ENCODE data around the gene TNS4. TPM values are rescaled to one million over a fixed set of nuclear protein-coding genes. Genes with fewer than 3 reads are reported as not detected.
A peak's percentile ranks its signal among the peaks of the same experiment; 100 is the strongest.

TNS4 gene
- total and polyA plus RNA-seq, 9 of the 15 experiments (the other 6 are each of a cell fraction or from before 2014, with no cell fraction given), result 0.04 to 0.73 (median 0.24) TPM; not detected in 1

DNA sequence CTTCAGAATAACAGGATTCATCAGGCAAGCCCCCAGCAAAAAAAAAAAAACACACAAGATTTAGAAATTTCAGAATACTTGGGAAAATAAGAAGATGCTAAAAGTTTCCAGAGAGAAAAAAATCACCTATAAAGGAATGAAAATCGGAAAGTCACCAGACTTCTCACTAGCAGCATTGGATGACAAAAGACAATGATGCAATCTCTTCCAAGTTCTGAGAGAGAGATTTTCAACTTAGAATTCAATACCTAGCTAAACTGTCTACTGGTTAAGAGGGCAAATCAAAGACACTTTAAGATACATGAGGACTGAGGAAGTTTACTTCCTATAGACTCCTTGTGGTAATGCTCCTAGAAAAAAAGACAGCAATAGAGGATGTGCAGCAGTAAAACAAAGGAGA, 23.9 kb upstream of the TNS4 start:
- H3K27me3 ChIP-seq (ENCODE audit: control insufficient read depth in 2 of 2, insufficient read depth in 2 of 2, low read length in 2 of 2), result no peaks in the 10 kb centered on the region
- no peaks in the 10 kb centered on the region; the same call in 1 of the 2 replicates for H3K9me3 ChIP-seq (replicated peaks; ENCODE audit: control insufficient read depth, insufficient read depth, low read depth, low read length)
- H3K4me2 ChIP-seq (ENCODE audit: insufficient read depth, low read length), result no peak overlapping the region
- no peak overlapping the region for H3K9ac ChIP-seq (ENCODE audit: insufficient read depth in 1 of 2, low read depth in 2 of 2, low read length in 2 of 2)
- no peaks in the 10 kb centered on the region for H4K20me1 ChIP-seq (replicated peaks; ENCODE audit: control insufficient read depth, insufficient read depth, low read length)
- H3K4me3 ChIP-seq, result no peak overlapping the region
- no peak overlapping the region for H2AFZ ChIP-seq (ENCODE audit: low read depth, low read length)
- H3K79me2 ChIP-seq (ENCODE audit: control insufficient read depth, insufficient read depth, low read length), result no peaks in the 10 kb centered on the region
- in situ Hi-C loops (cut with MboI) (no loop called here), intact Hi-C loops (cut with micrococcal nuclease) (no loop called here)
- peaks cover 5 to 6% of the 10 kb centered on the region in 2 experiments; a peak in 3 of 5 replicates for H3K4me1 ChIP-seq (replicated peaks in 1 of 2; ENCODE audit: control insufficient read depth in 2 of 2, insufficient read depth in 2 of 2, low read length in 2 of 2)
- ChIA-PET POLR2A (interaction anchor here (0.7 to 1.6 kb wide), 3 partner anchors 11 to 94 kb away, joined by 4 read pairs; no protein-coding TSS in a partner anchor), CTCF (ENCODE audit: low intra/inter-chr PET ratio) (no interaction called here)
- H3K36me3 ChIP-seq (ENCODE audit: control insufficient read depth, insufficient read depth, low read length), result no peaks in the 10 kb centered on the region
- ATAC-seq (no peak), DNase-seq (ENCODE audit: extremely low read depth in 1 of 4, low spot score in 3 of 4) (no peak), FAIRE-seq (no peak)
- BruUV-seq (replicated peaks), result no TSS peak
- 0% methylated on average over 1 of the region's 1 CpG for WGBS (ENCODE audit: insufficient coverage, low coverage, missing lambda C conversion rate)
- no peaks in the 10 kb centered on the region for H3K9me1 ChIP-seq (ENCODE audit: control insufficient read depth, insufficient read depth, low read length)
- no peak overlapping the region for H3K27ac ChIP-seq (ENCODE audit: extremely low read depth, low read depth, low read length)
- TF ChIP-seq ZNF384 (IDR thresholded peaks at IDR 0.05; ENCODE audit: low read depth, low read length) (peak; percentile 65), CBX5 (IDR thresholded peaks at IDR 0.05; ENCODE audit: borderline replicate concordance, low read depth) (peak; percentile 84), SP2 (IDR thresholded peaks at IDR 0.05; ENCODE audit: extremely low read depth, low read depth, low read length, poor library complexity, severe bottlenecking) (no peak), XRCC4 (IDR thresholded peaks at IDR 0.05; ENCODE audit: extremely low read depth, insufficient read depth, insufficient read length) (no peak), ZSCAN32 (CRISPR knock-in tag; IDR thresholded peaks at IDR 0.05) (0 out of 2 replicates have a peak, but pooled peaks have one; percentile 43), EP400 (IDR thresholded peaks at IDR 0.05) (0 out of 2 replicates have a peak, but pooled peaks have one; percentile 11), ZSCAN29 (IDR thresholded peaks at IDR 0.05) (no peak), TRIM24 (IDR thresholded peaks at IDR 0.05) (peak; percentile 94 to 97), RREB1 (CRISPR knock-in tag; IDR thresholded peaks at IDR 0.05) (no peak), HDAC3 (IDR thresholded peaks at IDR 0.05; ENCODE audit: borderline replicate concordance, partially characterized antibody) (no peak), CEBPG (CRISPR knock-in tag; IDR thresholded peaks at IDR 0.05) (0 out of 2 replicates have a peak, but pooled peaks have one; percentile 17), CEBPG (tag; conservative IDR thresholded peaks at IDR 0.05 in 1 of 2, IDR thresholded peaks at IDR 0.05 in 1 of 2) (peak; percentile 72 to 90; a peak in 3 of 4 replicates), EP300 (IDR thresholded peaks at IDR 0.05; ENCODE audit: low read length) (peak; percentile 23; the same call in 1 of the 2 replicates), ZEB2 (IDR thresholded peaks at IDR 0.05) (peak; percentile 61; the same call in 1 of the 2 replicates), CREB3 (tag; conservative IDR thresholded peaks at IDR 0.05; ENCODE audit: low read depth) (no peak)
- TF ChIP-seq, protein P1, sequence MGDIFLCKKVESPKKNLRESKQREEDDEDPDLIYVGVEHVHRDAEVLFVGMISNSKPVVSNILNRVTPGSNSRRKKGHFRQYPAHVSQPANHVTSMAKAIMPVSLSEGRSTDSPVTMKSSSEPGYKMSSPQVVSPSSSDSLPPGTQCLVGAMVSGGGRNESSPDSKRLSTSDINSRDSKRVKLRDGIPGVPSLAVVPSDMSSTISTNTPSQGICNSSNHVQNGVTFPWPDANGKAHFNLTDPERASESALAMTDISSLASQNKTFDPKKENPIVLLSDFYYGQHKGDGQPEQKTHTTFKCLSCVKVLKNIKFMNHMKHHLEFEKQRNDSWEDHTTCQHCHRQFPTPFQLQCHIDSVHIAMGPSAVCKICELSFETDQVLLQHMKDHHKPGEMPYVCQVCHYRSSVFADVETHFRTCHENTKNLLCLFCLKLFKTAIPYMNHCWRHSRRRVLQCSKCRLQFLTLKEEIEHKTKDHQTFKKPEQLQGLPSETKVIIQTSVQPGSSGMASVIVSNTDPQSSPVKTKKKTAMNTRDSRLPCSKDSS (IDR thresholded peaks at IDR 0.05; ENCODE audit: low read depth, partially characterized antibody), result peak; percentile 67

Measured in K562 (cell line).